HepG2 (cell line): ENCODE data around the gene IPO5. TPM values are rescaled to one million over a fixed set of nuclear protein-coding genes. Genes with fewer than 3 reads are reported as not detected.

Source experiments
- BORCS8-MEF2B ChIP-seq: sonication (generic); formaldehyde crosslinking; IDR thresholded peaks from 2 replicates; pipeline ENCODE4 v1.8.0; 2022; ENCODE audit warnings: mild to moderate bottlenecking, missing genetic modification reagents
- CBX1 ChIP-seq: IDR thresholded peaks from one replicate; pipeline ENCODE4 v1.6.1; 2016; ENCODE audit warnings: antibody characterized with exemption, low read depth
- HIVEP1 ChIP-seq: sonication (generic); formaldehyde crosslinking; IDR thresholded peaks from 2 replicates; pipeline ENCODE4 v1.4.0; 2020; ENCODE audit warnings: mild to moderate bottlenecking, missing genetic modification reagents
- HMG20B ChIP-seq: conservative IDR thresholded peaks from 2 replicates; pipeline ENCODE4 v1.6.1; 2016; ENCODE audit warnings: missing genetic modification reagents, missing compliant biosample characterization
- MBD4 ChIP-seq: IDR thresholded peaks from 2 replicates; pipeline ENCODE4 v1.6.1; 2012; ENCODE audit warnings: low read length, inconsistent platforms, borderline replicate concordance
- MXI1 ChIP-seq: IDR thresholded peaks from 3 replicates; pipeline ENCODE4 v1.6.1; 2012; ENCODE audit warnings: low read depth, low read length, inconsistent platforms, borderline replicate concordance
- NR2F2 ChIP-seq: IDR thresholded peaks from 2 replicates; pipeline ENCODE4 v1.6.1; 2012; ENCODE audit warnings: low read depth, inconsistent platforms, borderline replicate concordance
- SPEN ChIP-seq: sonication (generic); formaldehyde crosslinking; IDR thresholded peaks from 2 replicates; pipeline ENCODE4 v1.5.1; 2020; ENCODE audit warnings: low read depth, mild to moderate bottlenecking, missing genetic modification reagents
- YEATS4 ChIP-seq: sonication (generic); formaldehyde crosslinking; IDR thresholded peaks from 2 replicates; pipeline ENCODE4 v1.4.0; 2020; ENCODE audit warnings: missing genetic modification reagents, borderline replicate concordance
- ZMYM3 ChIP-seq: sonication (generic); formaldehyde crosslinking; IDR thresholded peaks from 2 replicates; pipeline ENCODE4 v1.5.1; 2020; ENCODE audit warnings: mild to moderate bottlenecking, missing genetic modification reagents
- ZNF292 ChIP-seq: sonication (generic); formaldehyde crosslinking; IDR thresholded peaks from 2 replicates; pipeline ENCODE4 v1.8.1; 2022; ENCODE audit warnings: mild to moderate bottlenecking, low read depth, missing genetic modification reagents, borderline replicate concordance
- ZNF33B ChIP-seq: sonication (generic); formaldehyde crosslinking; IDR thresholded peaks from 2 replicates; pipeline ENCODE4 v1.5.1; 2020; ENCODE audit warnings: mild to moderate bottlenecking, missing genetic modification reagents
- ZNF431 ChIP-seq: sonication (generic); formaldehyde crosslinking; IDR thresholded peaks from 2 replicates; pipeline ENCODE4 v1.9.0; 2022; ENCODE audit warnings: missing genetic modification reagents, low read depth, mild to moderate bottlenecking, borderline replicate concordance
- ZNF558 ChIP-seq: sonication (generic); formaldehyde crosslinking; IDR thresholded peaks from 2 replicates; pipeline ENCODE4 v1.9.0; 2022; ENCODE audit warnings: mild to moderate bottlenecking, missing genetic modification reagents, borderline replicate concordance
- ZNF598 ChIP-seq: sonication (generic); formaldehyde crosslinking; IDR thresholded peaks from 2 replicates; pipeline ENCODE4 v1.5.1; 2020; ENCODE audit warnings: mild to moderate bottlenecking, missing genetic modification reagents, borderline replicate concordance
- ZNF747 ChIP-seq: sonication (generic); formaldehyde crosslinking; IDR thresholded peaks from 2 replicates; pipeline ENCODE4 v1.8.1; 2023; ENCODE audit warnings: missing genetic modification reagents, mild to moderate bottlenecking, borderline replicate concordance
- polyA plus RNA-seq, 8 experiments: library from polyadenylated mRNA; depleted of rRNA in 3 of 8; stranded (reverse) in 7 of 8; unstranded in 1 of 8; fragments of >200 nt; fragmentation: Illumina TruSeq in 4 of 8; extraction: Trizol in 4 of 8; gene quantifications; 2 replicates each; pipeline versions ENCODE4 v1.2.1 to v1.2.3, GENCODE V29; 2011 to 2016; ENCODE audit warnings: low read depth in 4 of 8, missing spikeins in 1 of 8, mixed read lengths in 1 of 8; ENCODE audit not compliant: insufficient read depth in 1 of 8
- total RNA-seq, 5 experiments: library from RNA; depleted of rRNA; stranded (reverse); fragments of >200 nt; fragmentation: Illumina TruSeq; extraction: Trizol; gene quantifications; 2 replicates each; pipeline ENCODE4 v1.2.3, GENCODE V29; 2016; ENCODE audit warnings: low read depth in 1 of 5
- TF ChIP-seq, protein P1 (sequence below): sonication (generic); formaldehyde crosslinking; IDR thresholded peaks from 2 replicates; pipeline ENCODE4 v1.4.0; 2020; ENCODE audit warnings: missing genetic modification reagents
- TF ChIP-seq, protein P2 (sequence below): sonication (generic); formaldehyde crosslinking; IDR thresholded peaks from 2 replicates; pipeline ENCODE4 v1.8.1; 2023; ENCODE audit warnings: mild to moderate bottlenecking, missing genetic modification reagents, borderline replicate concordance
- TF ChIP-seq, protein P3 (sequence below): sonication (generic); formaldehyde crosslinking; IDR thresholded peaks from 2 replicates; pipeline ENCODE4 v1.8.0; 2022; ENCODE audit warnings: mild to moderate bottlenecking, missing genetic modification reagents
- TF ChIP-seq, protein P4 (sequence below): sonication (generic); IDR thresholded peaks from 2 replicates; pipeline ENCODE4 v1.6.1; 2016; ENCODE audit warnings: low read depth, borderline replicate concordance
- TF ChIP-seq, protein P5 (sequence below): sonication (generic); formaldehyde crosslinking; IDR thresholded peaks from 2 replicates; pipeline ENCODE4 v1.9.0; 2022; ENCODE audit warnings: missing genetic modification reagents, mild to moderate bottlenecking, borderline replicate concordance
- TF ChIP-seq, protein P6 (sequence below): sonication (generic); formaldehyde crosslinking; IDR thresholded peaks from 2 replicates; pipeline ENCODE4 v1.5.1; 2020; ENCODE audit warnings: mild to moderate bottlenecking, missing genetic modification reagents, moderate library complexity

The IPO5 gene
- total and polyA plus RNA-seq, 2 of the 13 experiments (the other 11 are each of a cell fraction or from before 2014, with no cell fraction given): 155 to 242 TPM

DNA sequence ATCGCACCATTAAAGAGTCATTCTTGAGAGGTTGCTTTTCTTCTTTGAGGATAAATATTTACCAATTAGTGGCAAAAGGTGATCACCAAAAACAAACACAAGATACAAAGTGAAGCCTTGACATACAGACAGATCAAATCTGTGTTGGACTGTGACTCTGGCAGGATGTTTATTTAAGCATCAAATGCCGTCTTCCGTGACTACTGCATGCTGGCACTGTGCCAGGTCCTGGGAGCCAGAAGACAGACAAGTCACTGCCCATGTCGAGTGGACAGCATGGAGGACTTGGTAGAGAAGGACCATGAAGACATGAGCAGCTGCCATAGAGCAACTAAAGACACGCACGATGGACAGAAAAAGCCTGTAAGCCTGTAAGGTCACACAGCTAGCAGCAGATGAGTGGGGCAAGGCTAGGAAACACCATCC lies 96.6 kb downstream of the IPO5 start (continued):
- TF ChIP-seq ZNF33B (CRISPR knock-in tag): no peak
- TF ChIP-seq ZMYM3 (CRISPR knock-in tag): peak; percentile 55; the same call in 1 of the 2 replicates
- TF ChIP-seq, protein P1, sequence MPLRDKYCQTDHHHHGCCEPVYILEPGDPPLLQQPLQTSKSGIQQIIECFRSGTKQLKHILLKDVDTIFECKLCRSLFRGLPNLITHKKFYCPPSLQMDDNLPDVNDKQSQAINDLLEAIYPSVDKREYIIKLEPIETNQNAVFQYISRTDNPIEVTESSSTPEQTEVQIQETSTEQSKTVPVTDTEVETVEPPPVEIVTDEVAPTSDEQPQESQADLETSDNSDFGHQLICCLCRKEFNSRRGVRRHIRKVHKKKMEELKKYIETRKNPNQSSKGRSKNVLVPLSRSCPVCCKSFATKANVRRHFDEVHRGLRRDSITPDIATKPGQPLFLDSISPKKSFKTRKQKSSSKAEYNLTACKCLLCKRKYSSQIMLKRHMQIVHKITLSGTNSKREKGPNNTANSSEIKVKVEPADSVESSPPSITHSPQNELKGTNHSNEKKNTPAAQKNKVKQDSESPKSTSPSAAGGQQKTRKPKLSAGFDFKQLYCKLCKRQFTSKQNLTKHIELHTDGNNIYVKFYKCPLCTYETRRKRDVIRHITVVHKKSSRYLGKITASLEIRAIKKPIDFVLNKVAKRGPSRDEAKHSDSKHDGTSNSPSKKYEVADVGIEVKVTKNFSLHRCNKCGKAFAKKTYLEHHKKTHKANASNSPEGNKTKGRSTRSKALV: no peak
- TF ChIP-seq, protein P2, sequence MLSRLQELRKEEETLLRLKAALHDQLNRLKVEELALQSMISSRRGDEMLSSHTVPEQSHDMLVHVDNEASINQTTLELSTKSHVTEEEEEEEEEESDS (CRISPR knock-in tag): no peak
- TF ChIP-seq MXI1: 0 out of 3 replicates have a peak, but pooled peaks have one; percentile 57
- TF ChIP-seq, protein P3, sequence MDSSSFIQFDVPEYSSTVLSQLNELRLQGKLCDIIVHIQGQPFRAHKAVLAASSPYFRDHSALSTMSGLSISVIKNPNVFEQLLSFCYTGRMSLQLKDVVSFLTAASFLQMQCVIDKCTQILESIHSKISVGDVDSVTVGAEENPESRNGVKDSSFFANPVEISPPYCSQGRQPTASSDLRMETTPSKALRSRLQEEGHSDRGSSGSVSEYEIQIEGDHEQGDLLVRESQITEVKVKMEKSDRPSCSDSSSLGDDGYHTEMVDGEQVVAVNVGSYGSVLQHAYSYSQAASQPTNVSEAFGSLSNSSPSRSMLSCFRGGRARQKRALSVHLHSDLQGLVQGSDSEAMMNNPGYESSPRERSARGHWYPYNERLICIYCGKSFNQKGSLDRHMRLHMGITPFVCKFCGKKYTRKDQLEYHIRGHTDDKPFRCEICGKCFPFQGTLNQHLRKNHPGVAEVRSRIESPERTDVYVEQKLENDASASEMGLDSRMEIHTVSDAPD: no peak
- TF ChIP-seq YEATS4 (CRISPR knock-in tag): no peak
- TF ChIP-seq NR2F2: peak; percentile 64
- TF ChIP-seq ZNF431: peak; percentile 69; the same call in 1 of the 2 replicates
- TF ChIP-seq, protein P4, sequence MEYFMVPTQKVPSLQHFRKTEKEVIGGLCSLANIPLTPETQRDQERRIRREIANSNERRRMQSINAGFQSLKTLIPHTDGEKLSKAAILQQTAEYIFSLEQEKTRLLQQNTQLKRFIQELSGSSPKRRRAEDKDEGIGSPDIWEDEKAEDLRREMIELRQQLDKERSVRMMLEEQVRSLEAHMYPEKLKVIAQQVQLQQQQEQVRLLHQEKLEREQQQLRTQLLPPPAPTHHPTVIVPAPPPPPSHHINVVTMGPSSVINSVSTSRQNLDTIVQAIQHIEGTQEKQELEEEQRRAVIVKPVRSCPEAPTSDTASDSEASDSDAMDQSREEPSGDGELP: peak; percentile 13; the same call in 1 of the 2 replicates
- TF ChIP-seq SPEN (CRISPR knock-in tag): no peak
- TF ChIP-seq MBD4: peak; percentile 65; the same call in 1 of the 2 replicates
- peak; percentile 58; the same call in 1 of the 2 replicates for TF ChIP-seq ZNF292
- no peak for TF ChIP-seq BORCS8-MEF2B (CRISPR knock-in tag)
- peak; percentile 69; the same call in 1 of the 2 replicates for TF ChIP-seq HMG20B
- TF ChIP-seq, protein P5, sequence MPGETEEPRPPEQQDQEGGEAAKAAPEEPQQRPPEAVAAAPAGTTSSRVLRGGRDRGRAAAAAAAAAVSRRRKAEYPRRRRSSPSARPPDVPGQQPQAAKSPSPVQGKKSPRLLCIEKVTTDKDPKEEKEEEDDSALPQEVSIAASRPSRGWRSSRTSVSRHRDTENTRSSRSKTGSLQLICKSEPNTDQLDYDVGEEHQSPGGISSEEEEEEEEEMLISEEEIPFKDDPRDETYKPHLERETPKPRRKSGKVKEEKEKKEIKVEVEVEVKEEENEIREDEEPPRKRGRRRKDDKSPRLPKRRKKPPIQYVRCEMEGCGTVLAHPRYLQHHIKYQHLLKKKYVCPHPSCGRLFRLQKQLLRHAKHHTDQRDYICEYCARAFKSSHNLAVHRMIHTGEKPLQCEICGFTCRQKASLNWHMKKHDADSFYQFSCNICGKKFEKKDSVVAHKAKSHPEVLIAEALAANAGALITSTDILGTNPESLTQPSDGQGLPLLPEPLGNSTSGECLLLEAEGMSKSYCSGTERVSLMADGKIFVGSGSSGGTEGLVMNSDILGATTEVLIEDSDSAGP (CRISPR knock-in tag): 0 out of 2 replicates have a peak, but pooled peaks have one; percentile 6
- TF ChIP-seq ZNF558 (CRISPR knock-in tag): peak; percentile 29; the same call in 1 of the 2 replicates
- no peak for TF ChIP-seq HIVEP1 (CRISPR knock-in tag)
- TF ChIP-seq ZNF747: no peak
- TF ChIP-seq CBX1: no peak
- 0 out of 2 replicates have a peak, but pooled peaks have one; percentile 32 for TF ChIP-seq ZNF598
- TF ChIP-seq, protein P6, sequence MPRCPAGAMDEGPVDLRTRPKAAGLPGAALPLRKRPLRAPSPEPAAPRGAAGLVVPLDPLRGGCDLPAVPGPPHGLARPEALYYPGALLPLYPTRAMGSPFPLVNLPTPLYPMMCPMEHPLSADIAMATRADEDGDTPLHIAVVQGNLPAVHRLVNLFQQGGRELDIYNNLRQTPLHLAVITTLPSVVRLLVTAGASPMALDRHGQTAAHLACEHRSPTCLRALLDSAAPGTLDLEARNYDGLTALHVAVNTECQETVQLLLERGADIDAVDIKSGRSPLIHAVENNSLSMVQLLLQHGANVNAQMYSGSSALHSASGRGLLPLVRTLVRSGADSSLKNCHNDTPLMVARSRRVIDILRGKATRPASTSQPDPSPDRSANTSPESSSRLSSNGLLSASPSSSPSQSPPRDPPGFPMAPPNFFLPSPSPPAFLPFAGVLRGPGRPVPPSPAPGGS: no peak
